ENCODE results near the gene FUNDC1.

FUNDC1 gene

GRCh38 chrX:44483965-44484606 lies 58.6 kb downstream of the FUNDC1 start:
- no peak for DNase-seq (ENCODE audit: low read depth)
- TF ChIP-seq CTCF (IDR thresholded peaks at IDR 0.05; ENCODE audit: low read depth, low read length, missing control alignments) = no peak
- H3K4me3 ChIP-seq (ENCODE audit: low read depth, low read length) = no peak overlapping the region

GRCh38 chrX:44482575-44482974 lies 60.1 kb downstream of the FUNDC1 start:
- no peak for TF ChIP-seq CTCF (IDR thresholded peaks at IDR 0.05; ENCODE audit: low read depth, low read length, missing control alignments)

GRCh38 chrX:44480591-44480990 lies 62.1 kb downstream of the FUNDC1 start:
- TF ChIP-seq CTCF (IDR thresholded peaks at IDR 0.05; ENCODE audit: low read depth, low read length, missing control alignments) = no peak
- no peak for DNase-seq (ENCODE audit: low read depth)
- no peak overlapping the region for H3K4me3 ChIP-seq (ENCODE audit: low read depth, low read length)

More at GRCh38 chrX:44482575-44482974, 60.1 kb downstream of the FUNDC1 start:
- DNase-seq (ENCODE audit: low read depth) = no peak
- no peak overlapping the region for H3K4me3 ChIP-seq (ENCODE audit: low read depth, low read length)

- DNase-seq (ENCODE audit: low read depth) = no peak
- H3K4me3 ChIP-seq (ENCODE audit: low read depth, low read length) = no peak overlapping the region
- TF ChIP-seq CTCF (IDR thresholded peaks at IDR 0.05; ENCODE audit: low read depth, low read length, missing control alignments) = no peak
Measured at GRCh38 chrX:44474410-44474809, 68.2 kb downstream of the FUNDC1 start.

All from GM12864 (cell line).